K562 (cell line): Measurements from ENCODE around the gene CBR4. TPM values are rescaled to one million over a fixed set of nuclear protein-coding genes. Genes with fewer than 3 reads are reported as not detected.

Source experiments
- ATAC-seq: fragments of 200-7000 bp; cut with Tn5 transposase; 3 replicates; pipeline ENCODE4 v1.9.1; 2020; ENCODE audit warnings: moderate library complexity
- BruUV-seq: library from RNA; stranded (reverse); fragments of 400-500 nt; replicated peaks from 2 replicates; lab custom pipeline; 2021; lab: Mats Ljungman, UMichigan
- CTCF ChIA-PET: fragments of 300-600 bp; formaldehyde crosslinking; extraction: SDS; loops from one replicate; lab custom pipeline; 2021; ENCODE audit warnings: low intra/inter-chr PET ratio; lab: Yijun Ruan, JAX
- POLR2A ChIA-PET: fragments of 300-600, 350-650 bp; sonication (Branson Sonifier 250); formaldehyde crosslinking; extraction: SDS; loops from one replicate; lab custom pipeline; 2021; ENCODE audit warnings: antibody characterized with exemption, inconsistent platforms; lab: Yijun Ruan, JAX
- DNase-seq, 4 experiments: peaks; one replicate each; pipeline versions ENCODE4 v3.0.0 to v3.0.0-alpha.2; 2011 to 2018; ENCODE audit warnings: low spot score in 3 of 4, mixed read lengths in 3 of 4; ENCODE audit errors: extremely low read depth in 1 of 4
- FAIRE-seq: peaks from 2 replicates; lab custom pipeline; 2011; peaks lifted over from hg19 to GRCh38; lab: Jason Lieb, UNC
- H2AFZ ChIP-seq: 2 replicates; pipeline ENCODE4 v1.6.0; 2011; ENCODE audit warnings: low read depth, low read length, control low read depth, inconsistent platforms
- H3K27ac ChIP-seq: fragments of 200-600 bp; 3 replicates; pipeline ENCODE4 v1.8.0; 2011; ENCODE audit warnings: low read depth, mild to moderate bottlenecking, control low read depth, inconsistent platforms, low read length, moderate library complexity, mixed read lengths; ENCODE audit errors: extremely low read depth
- H3K27me3 ChIP-seq, 2 experiments: fragments of 300-600 bp in 1 of 2; 2 replicates in 1 of 2; 3 replicates in 1 of 2; pipeline versions ENCODE4 v1.6.0 to v1.8.0; 2011; ENCODE audit warnings: inconsistent platforms in 2 of 2, low read length in 2 of 2, mild to moderate bottlenecking in 1 of 2, mixed read lengths in 1 of 2, moderate library complexity in 1 of 2; ENCODE audit not compliant: control insufficient read depth in 2 of 2, insufficient read depth in 2 of 2
- H3K36me3 ChIP-seq: fragments of 300-600 bp; 3 replicates; pipeline ENCODE4 v1.8.0; 2011; ENCODE audit warnings: mild to moderate bottlenecking, low read length, inconsistent platforms; ENCODE audit not compliant: control insufficient read depth, insufficient read depth
- H3K4me1 ChIP-seq, 2 experiments: fragments of 200-600 bp in 1 of 2; replicated peaks in 1 of 2; 2 replicates in 1 of 2; 3 replicates in 1 of 2; pipeline versions ENCODE4 v1.5.1 to v1.8.0; 2011; ENCODE audit warnings: inconsistent platforms in 2 of 2, low read length in 2 of 2, mild to moderate bottlenecking in 1 of 2, mixed read lengths in 1 of 2, moderate library complexity in 1 of 2; ENCODE audit not compliant: control insufficient read depth in 2 of 2, insufficient read depth in 2 of 2
- H3K4me2 ChIP-seq: 2 replicates; pipeline ENCODE4 v1.6.1; 2011; ENCODE audit warnings: low read length, control low read depth, inconsistent platforms, mixed read lengths; ENCODE audit not compliant: insufficient read depth
- H3K4me3 ChIP-seq: fragments of 200-600 bp; sonication (generic), shearing (Covaris generic); 2 replicates; pipeline ENCODE4 v1.5.1; 2016; ENCODE audit warnings: control low read depth, inconsistent platforms
- H3K79me2 ChIP-seq: fragments of 200-600 bp; 3 replicates; pipeline ENCODE4 v1.8.0; 2011; ENCODE audit warnings: low read length, inconsistent platforms; ENCODE audit not compliant: control insufficient read depth, insufficient read depth
- H3K9ac ChIP-seq, 2 experiments: 2 replicates each; pipeline versions ENCODE4 v1.6.0 to v1.6.1; 2011; ENCODE audit warnings: low read depth in 2 of 2, low read length in 2 of 2, control low read depth in 1 of 2, inconsistent platforms in 1 of 2, mild to moderate bottlenecking in 1 of 2, mixed read lengths in 1 of 2; ENCODE audit not compliant: insufficient read depth in 1 of 2
- H3K9me1 ChIP-seq: one replicate; pipeline ENCODE4 v1.6.0; 2011; ENCODE audit warnings: inconsistent platforms, mild to moderate bottlenecking, low read length, moderate library complexity; ENCODE audit not compliant: control insufficient read depth, insufficient read depth
- H3K9me3 ChIP-seq: replicated peaks from 2 replicates; pipeline ENCODE4 v1.5.1; 2011; ENCODE audit warnings: low read depth, low read length, inconsistent platforms; ENCODE audit not compliant: control insufficient read depth, insufficient read depth
- H4K20me1 ChIP-seq: replicated peaks from 2 replicates; pipeline ENCODE4 v1.6.1; 2011; ENCODE audit warnings: low read length, inconsistent platforms, mixed read lengths; ENCODE audit not compliant: control insufficient read depth, insufficient read depth
- ARHGAP35 ChIP-seq: fragments of 450-650 bp; IDR thresholded peaks from 2 replicates; pipeline ENCODE4 v1.6.1; 2018; ENCODE audit not compliant: partially characterized antibody
- EGR1 ChIP-seq: fragments of 450-650 bp; conservative IDR thresholded peaks from 2 replicates; pipeline ENCODE4 v1.6.1; 2017; ENCODE audit warnings: mild to moderate bottlenecking
- KAT2B ChIP-seq: IDR thresholded peaks from one replicate; pipeline ENCODE4 v1.6.1; 2012; ENCODE audit warnings: low read depth, mild to moderate bottlenecking, control low read depth, inconsistent platforms, low read length, moderate library complexity
- MCM7 ChIP-seq, 2 experiments: fragments of 450-650 bp; IDR thresholded peaks; 2 replicates each; pipeline ENCODE4 v1.6.1; 2016 to 2018
- SLC30A9 ChIP-seq: fragments of 250-450 bp; sonication (Bioruptor Pico); IDR thresholded peaks from 2 replicates; pipeline ENCODE4 v1.8.0; 2022; ENCODE audit warnings: mild to moderate bottlenecking, moderate library complexity
- STAG1 ChIP-seq: sonication (generic); formaldehyde crosslinking; IDR thresholded peaks from 2 replicates; pipeline ENCODE4 v1.5.0; 2020; ENCODE audit warnings: missing genetic modification reagents, borderline replicate concordance
- ZNF146 ChIP-seq: IDR thresholded peaks from one replicate; pipeline ENCODE4 v1.6.1; 2018; ENCODE audit warnings: missing compliant biosample characterization; ENCODE audit not compliant: unreplicated experiment
- ZNF311 ChIP-seq: fragments of 250-450 bp; sonication (Bioruptor Pico); IDR thresholded peaks from 2 replicates; pipeline ENCODE4 v1.4.0; 2020; ENCODE audit warnings: mild to moderate bottlenecking, moderate library complexity
- ZNF512 ChIP-seq: IDR thresholded peaks from 2 replicates; pipeline ENCODE4 v1.6.1; 2016; ENCODE audit warnings: missing genetic modification characterization, missing compliant biosample characterization
- ZNF75A ChIP-seq: fragments of 450-650 bp; formaldehyde crosslinking; IDR thresholded peaks from 2 replicates; pipeline ENCODE4 v1.4.0; 2020; ENCODE audit warnings: mild to moderate bottlenecking
- ZNF76 ChIP-seq: fragments of 250-450 bp; sonication (Bioruptor Pico); IDR thresholded peaks from 2 replicates; pipeline ENCODE4 v1.4.0; 2020; ENCODE audit warnings: mild to moderate bottlenecking, moderate library complexity, borderline replicate concordance
- WGBS: fragments of 100-300 bp; shearing (Covaris generic); methylation state at CpG from one replicate; pipeline ENCODE4 v1.1.6; 2016; ENCODE audit warnings: low coverage, mixed read lengths; ENCODE audit not compliant: insufficient coverage; ENCODE audit errors: missing lambda C conversion rate; 5-methylcytosine and 5-hydroxymethylcytosine counted together
- in situ Hi-C: fragments of 300-500 bp; cut with MboI; formaldehyde crosslinking; loops from 4 replicates; pipeline ENCODE4 v1.15.0; 2018; ENCODE audit warnings: inconsistent platforms, mixed read lengths
- intact Hi-C: fragments of 100-400 bp; cut with micrococcal nuclease; formaldehyde crosslinking; loops from 2 replicates; pipeline ENCODE4 v1.14.2; 2022
- polyA plus RNA-seq, 8 experiments: library from polyadenylated mRNA; depleted of rRNA in 4 of 8; stranded (reverse) in 5 of 8; unstranded in 3 of 8; fragments of >200 nt; fragmentation: Nextera tagmentation in 2 of 8; fragmentation: Illumina TruSeq in 1 of 8; extraction: Ambion mirVana in 2 of 8; extraction: Trizol in 1 of 8; gene quantifications; 2 replicates each; pipeline versions ENCODE4 v1.2.1 to v1.2.3, GENCODE V29; 2011 to 2014; ENCODE audit warnings: inconsistent platforms in 1 of 8, missing spikeins in 1 of 8
- total RNA-seq, 7 experiments: library from RNA; depleted of rRNA in 6 of 7; stranded (reverse); fragments of >200 nt in 6 of 7; fragmentation: Illumina TruSeq in 2 of 7; extraction: Trizol in 2 of 7; gene quantifications; 2 replicates each; pipeline versions ENCODE4 v1.2.1 to v1.2.3, GENCODE V29; 2011 to 2021; ENCODE audit warnings: low replicate concordance in 1 of 7

CBR4 gene
- total and polyA plus RNA-seq, 9 of the 15 experiments (the other 6 are each of a cell fraction or from before 2014, with no cell fraction given), result 12.1 to 26.4 (median 18.6) TPM

GRCh38 chr4:168960716-168961115 lies 49.3 kb downstream of the CBR4 start (continued):
- TF ChIP-seq ZNF512 (tag) (no peak), ZNF311 (CRISPR knock-in tag) (no peak), SLC30A9 (no peak)

GRCh38 chr4:168955674-168956073 lies 54.4 kb downstream of the CBR4 start:
- Histone ChIP-seq H4K20me1 (no peaks in the 10 kb centered on the region), H2AFZ (no peak overlapping the region), H3K36me3 (no peaks in the 10 kb centered on the region), H3K79me2 (no peaks in the 10 kb centered on the region), H3K9me3 (no peaks in the 10 kb centered on the region), H3K9ac (no peak overlapping the region), H3K4me2 (no peak overlapping the region), H3K4me3 (no peak overlapping the region), H3K9me1 (no peaks in the 10 kb centered on the region), H3K27ac (no peak overlapping the region), H3K4me1 (no peaks in the 10 kb centered on the region; a peak in 1 of 5 replicates), H3K27me3 (no peaks in the 10 kb centered on the region)
- ChIA-PET CTCF (no interaction called here), POLR2A (interaction anchor here (0.9 kb wide), 1 partner anchor 26 kb away, joined by 4 read pairs; no protein-coding TSS in a partner anchor)
- FAIRE-seq (no peak), DNase-seq (no peak), ATAC-seq (no peak)
- in situ Hi-C loops, result no loop called here
- no TSS peak for BruUV-seq
- TF ChIP-seq KAT2B, result no peak
- no peak for TF ChIP-seq ZNF146 (CRISPR knock-in tag)
- no peak for TF ChIP-seq STAG1
- no peak for TF ChIP-seq ZNF76
- no peak for TF ChIP-seq MCM7 (IDR thresholded peaks at IDR 0.05)
- no peak for TF ChIP-seq ARHGAP35
- TF ChIP-seq EGR1, result no peak
- TF ChIP-seq ZNF75A (CRISPR knock-in tag), result no peak
- 0% methylated on average over 2 of the region's 2 CpGs for WGBS
- intact Hi-C loops, result no loop called here
